Activated naive CD8-positive, alpha-beta T cell treated with anti-CD3 and anti-CD28 coated beads, Interleukin-2, amount 50 U/mL, for 24 hours (primary cell): ENCODE data around the gene TSPAN2.

Experiments
- ATAC-seq: fragments of 150-1000 bp; cut with Tn5 transposase; one replicate; pipeline ENCODE4 v1.10.0; 2021
- DNase-seq: peaks from one replicate; pipeline ENCODE4 v3.0.0; 2021
- H3K27ac Mint-ChIP-seq: one replicate; pipeline ENCODE4 v1.8.0; 2021; ENCODE audit warnings: mild to moderate bottlenecking, mixed read lengths
- H3K27me3 Mint-ChIP-seq: one replicate; pipeline ENCODE4 v1.8.0; 2021; ENCODE audit warnings: mixed read lengths
- H3K36me3 Mint-ChIP-seq: one replicate; pipeline ENCODE4 v1.8.0; 2021; ENCODE audit warnings: low read depth, mixed read lengths
- H3K4me1 Mint-ChIP-seq: one replicate; pipeline ENCODE4 v1.8.0; 2021; ENCODE audit warnings: mixed read lengths
- H3K4me3 Mint-ChIP-seq: one replicate; pipeline ENCODE4 v1.8.0; 2021; ENCODE audit warnings: mild to moderate bottlenecking, moderate library complexity, mixed read lengths
- H3K9me3 Mint-ChIP-seq: one replicate; pipeline ENCODE4 v1.8.0; 2021; ENCODE audit warnings: mixed read lengths

Gene TSPAN2

GRCh38 chr1:115089420-115090185 is at the start of gene TSPAN2:
Gene TSPAN2, minus strand, starts transcription at chr1:115089503. Its CDS starts 71 bp downstream, at chr1:115089432.
- peak; percentile 49 for DNase-seq
- peaks cover 4% of the 10 kb centered on the region for H3K9me3 Mint-ChIP-seq
- H3K4me1 Mint-ChIP-seq: peaks cover 39% of the 10 kb centered on the region
- peak; percentile 68 for ATAC-seq
- no peak within 1 kb of the TSS for H3K27ac Mint-ChIP-seq
- H3K4me3 Mint-ChIP-seq: peak within 1 kb of the TSS; percentile 78
- H3K36me3 Mint-ChIP-seq: no peaks in the 10 kb centered on the region
- H3K27me3 Mint-ChIP-seq: peaks cover 8% of the 10 kb centered on the region

DNA sequence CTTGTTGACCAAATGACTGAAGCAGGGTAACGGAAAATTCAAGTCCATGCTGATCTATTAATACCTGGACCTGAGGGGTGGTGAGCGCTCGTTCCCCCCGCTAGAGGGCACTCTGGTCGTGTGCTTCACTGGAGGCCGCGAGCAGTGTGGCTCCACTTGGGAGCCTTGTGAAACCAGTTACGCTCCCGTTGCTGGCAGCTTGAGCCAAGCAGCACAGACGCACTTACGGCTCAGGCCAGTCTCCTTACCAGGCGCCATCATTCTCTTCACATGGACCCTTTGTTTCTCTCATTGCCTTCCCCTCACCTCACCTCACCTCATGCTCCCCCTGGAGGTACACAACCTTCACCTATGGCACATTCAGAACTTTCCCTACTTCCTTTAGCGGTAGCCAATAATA is 49.7 kb upstream of the TSPAN2 start:
- DNase-seq (peak; percentile 67), ATAC-seq (peak; percentile 81)
- no peaks in the 10 kb centered on the region for H3K9me3 Mint-ChIP-seq
- H3K27me3 Mint-ChIP-seq: peaks cover 23% of the 10 kb centered on the region
- H3K4me1 Mint-ChIP-seq: peaks cover 4% of the 10 kb centered on the region
- peak overlapping the region; percentile 42 for H3K4me3 Mint-ChIP-seq
- H3K36me3 Mint-ChIP-seq: no peaks in the 10 kb centered on the region
- no peak overlapping the region for H3K27ac Mint-ChIP-seq

DNA sequence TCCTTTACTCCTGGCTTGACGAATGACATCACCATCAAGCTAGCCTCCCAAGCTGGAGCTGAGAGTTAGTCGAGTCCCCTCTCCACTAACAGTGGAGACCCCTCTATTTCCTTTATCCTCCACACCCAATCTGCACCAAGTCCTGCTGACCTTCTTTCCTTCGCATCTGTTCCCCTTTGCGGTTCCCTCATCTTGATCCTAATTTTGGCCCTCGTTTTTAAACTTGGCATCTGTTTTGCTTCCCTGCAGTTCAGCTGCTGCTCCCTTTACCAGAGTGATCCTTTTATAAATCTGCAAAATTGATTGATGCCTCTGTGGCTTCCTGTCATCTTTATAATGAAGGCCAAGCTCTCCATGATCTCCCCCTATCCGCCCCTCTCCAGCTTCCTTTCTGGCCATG is 49.0 kb upstream of the TSPAN2 start:
- Mint-ChIP-seq H3K4me3 (no peak overlapping the region), H3K27me3 (peaks cover 23% of the 10 kb centered on the region)
- no peak for ATAC-seq

DNA sequence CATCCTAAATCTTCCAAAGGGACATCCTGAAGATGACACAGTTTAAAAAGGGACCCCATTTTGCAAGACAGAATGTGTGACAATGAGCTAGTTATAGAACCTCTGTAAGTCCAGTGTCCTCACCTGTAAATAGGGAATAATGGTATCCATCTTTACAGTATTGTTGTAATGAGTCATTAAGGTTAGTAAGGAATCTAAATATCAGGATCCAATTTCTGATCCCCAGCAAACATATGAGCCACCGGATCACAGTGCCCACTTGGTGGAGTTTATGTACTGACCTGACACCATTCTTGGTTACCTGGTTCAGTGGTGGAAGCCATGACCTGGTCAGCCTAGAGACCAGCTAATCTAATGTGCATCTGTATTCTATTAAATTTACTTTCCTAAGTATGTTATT is 47.9 kb upstream of the TSPAN2 start:
- no peak overlapping the region for H3K27ac Mint-ChIP-seq
- ATAC-seq (no peak), DNase-seq (no peak)
- H3K36me3 Mint-ChIP-seq: no peaks in the 10 kb centered on the region
- H3K9me3 Mint-ChIP-seq: no peaks in the 10 kb centered on the region
- peaks cover 4% of the 10 kb centered on the region for H3K4me1 Mint-ChIP-seq
- H3K27me3 Mint-ChIP-seq: peaks cover 20% of the 10 kb centered on the region
- no peak overlapping the region for H3K4me3 Mint-ChIP-seq

More for the DNA sequence above, 49.0 kb upstream of the TSPAN2 start:
- no peaks in the 10 kb centered on the region for H3K9me3 Mint-ChIP-seq
- no peaks in the 10 kb centered on the region for H3K36me3 Mint-ChIP-seq
- no peak for DNase-seq
- H3K4me1 Mint-ChIP-seq: peaks cover 4% of the 10 kb centered on the region
- no peak overlapping the region for H3K27ac Mint-ChIP-seq

DNA sequence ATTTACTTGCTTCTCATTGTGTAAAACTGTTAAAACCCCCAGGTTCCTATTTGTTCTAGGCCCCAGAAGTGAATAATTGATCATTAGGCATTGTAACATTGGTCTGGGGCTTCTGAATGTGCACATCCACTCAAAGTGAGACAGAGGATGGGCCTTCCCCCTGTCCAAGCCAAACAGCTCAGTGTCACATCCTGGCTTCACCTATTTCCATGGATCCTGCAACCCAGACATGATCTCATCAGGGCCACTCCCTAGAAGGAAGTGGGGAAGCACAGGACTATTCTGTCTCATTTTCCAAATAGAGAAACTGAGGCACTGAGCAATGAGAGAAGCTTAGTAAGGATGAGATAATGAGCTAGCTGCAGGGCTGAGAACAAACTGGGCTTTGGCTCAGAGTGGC is 47.4 kb upstream of the TSPAN2 start:
- Mint-ChIP-seq H3K27ac (no peak overlapping the region), H3K36me3 (no peaks in the 10 kb centered on the region), H3K9me3 (no peaks in the 10 kb centered on the region), H3K4me1 (peaks cover 4% of the 10 kb centered on the region), H3K4me3 (no peak overlapping the region), H3K27me3 (peaks cover 20% of the 10 kb centered on the region)
- ATAC-seq (no peak), DNase-seq (no peak)

DNA sequence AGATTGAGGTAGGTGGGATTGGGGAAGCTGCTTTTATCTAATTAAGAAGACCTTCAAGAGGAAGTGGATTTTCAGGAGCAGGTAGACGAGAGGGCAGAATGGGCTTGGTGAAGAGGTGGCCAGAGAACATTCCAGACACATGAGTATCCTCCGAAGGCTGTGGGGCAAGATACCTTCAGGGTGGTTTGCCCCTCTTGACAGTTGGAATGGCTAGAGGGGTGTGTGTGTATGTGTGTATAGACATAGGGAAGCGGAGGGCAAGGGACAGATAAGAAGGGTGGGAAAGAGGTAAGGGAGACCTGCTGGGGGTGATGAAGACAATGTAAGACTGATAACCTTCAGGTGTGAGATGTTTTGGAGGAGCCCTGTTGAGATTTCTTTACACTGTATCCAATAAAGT is 46.8 kb upstream of the TSPAN2 start:
- H3K27ac Mint-ChIP-seq: no peak overlapping the region
- H3K4me1 Mint-ChIP-seq: peaks cover 4% of the 10 kb centered on the region
- peaks cover 20% of the 10 kb centered on the region for H3K27me3 Mint-ChIP-seq
- H3K36me3 Mint-ChIP-seq: no peaks in the 10 kb centered on the region
- H3K4me3 Mint-ChIP-seq: no peak overlapping the region
- no peak for DNase-seq
- no peaks in the 10 kb centered on the region for H3K9me3 Mint-ChIP-seq
- no peak for ATAC-seq

DNA sequence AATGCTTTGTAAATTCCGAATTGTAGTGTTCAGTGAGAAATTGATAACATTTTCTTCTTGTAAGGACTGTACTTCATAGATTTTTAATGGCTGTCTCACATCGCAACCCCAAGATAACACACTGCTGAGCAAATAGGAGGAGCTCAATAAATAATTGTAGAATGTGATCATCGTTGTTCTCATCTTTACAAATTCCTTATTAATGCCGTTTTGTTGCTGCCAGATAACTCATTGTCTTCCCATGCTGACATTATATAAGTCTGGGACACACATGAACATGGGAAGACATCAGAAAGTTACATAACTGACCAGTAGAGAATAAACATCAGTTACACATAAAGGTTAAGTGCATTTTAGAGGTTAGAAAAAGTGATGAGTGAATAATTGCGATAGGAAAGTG is 46.4 kb upstream of the TSPAN2 start:
- no peaks in the 10 kb centered on the region for H3K9me3 Mint-ChIP-seq
- DNase-seq (no peak), ATAC-seq (no peak)
- no peaks in the 10 kb centered on the region for H3K36me3 Mint-ChIP-seq
- H3K4me1 Mint-ChIP-seq: peaks cover 6% of the 10 kb centered on the region
- H3K27ac Mint-ChIP-seq: no peak overlapping the region
- H3K27me3 Mint-ChIP-seq: peaks cover 20% of the 10 kb centered on the region
- no peak overlapping the region for H3K4me3 Mint-ChIP-seq

DNA sequence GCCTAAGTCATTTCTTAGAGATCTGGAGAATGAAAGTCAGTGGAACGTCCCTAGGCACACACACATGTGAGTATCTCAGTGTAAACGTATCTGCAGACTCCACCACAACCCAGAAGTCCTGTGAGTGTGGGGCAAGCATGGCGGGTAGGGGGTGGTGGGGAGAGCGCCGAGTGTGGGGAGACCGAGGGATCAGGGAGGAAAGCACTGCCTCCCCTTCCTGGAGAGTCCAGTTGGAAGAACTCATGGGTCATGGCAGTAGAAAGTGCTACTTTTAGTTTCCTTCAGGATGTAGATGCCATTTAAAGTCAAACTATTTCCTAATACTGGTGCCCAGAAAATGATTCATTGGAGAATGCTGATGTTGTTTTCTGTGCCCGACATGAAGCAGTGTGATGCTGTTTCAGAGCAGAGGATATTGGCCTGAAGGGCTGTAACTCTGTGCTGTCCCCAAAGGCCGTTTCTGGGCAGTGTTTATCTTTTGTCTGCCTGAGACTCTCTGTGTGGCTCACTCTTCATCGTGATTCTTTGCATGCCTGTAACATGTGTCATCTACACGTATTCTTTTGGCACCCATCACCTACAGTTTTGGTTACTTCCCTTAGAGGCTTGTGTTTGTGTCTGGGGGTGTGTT is 45.7 kb upstream of the TSPAN2 start:
- no peak for DNase-seq
- Mint-ChIP-seq H3K4me1 (peaks cover 7% of the 10 kb centered on the region), H3K27ac (no peak overlapping the region)

GRCh38 chr1:115134231-115134630 is 44.9 kb upstream of the TSPAN2 start:
- H3K27me3 Mint-ChIP-seq: peaks cover 13% of the 10 kb centered on the region
- ATAC-seq (no peak), DNase-seq (no peak)
- H3K9me3 Mint-ChIP-seq: no peaks in the 10 kb centered on the region
- H3K4me3 Mint-ChIP-seq: no peak overlapping the region
- H3K4me1 Mint-ChIP-seq: peaks cover 7% of the 10 kb centered on the region
- no peak overlapping the region for H3K27ac Mint-ChIP-seq
- H3K36me3 Mint-ChIP-seq: no peaks in the 10 kb centered on the region

More for the DNA sequence above, 45.7 kb upstream of the TSPAN2 start:
- H3K36me3 Mint-ChIP-seq: no peaks in the 10 kb centered on the region
- ATAC-seq: no peak
- H3K4me3 Mint-ChIP-seq: no peak overlapping the region
- H3K27me3 Mint-ChIP-seq: peaks cover 17% of the 10 kb centered on the region
- H3K9me3 Mint-ChIP-seq: no peaks in the 10 kb centered on the region

GRCh38 chr1:115133440-115133839 is 44.1 kb upstream of the TSPAN2 start:
- DNase-seq (no peak), ATAC-seq (no peak)
- Mint-ChIP-seq H3K9me3 (no peaks in the 10 kb centered on the region), H3K27ac (no peak overlapping the region), H3K27me3 (peaks cover 7% of the 10 kb centered on the region), H3K4me1 (peaks cover 3% of the 10 kb centered on the region), H3K36me3 (no peaks in the 10 kb centered on the region), H3K4me3 (no peak overlapping the region)

GRCh38 chr1:115130786-115131185 is 41.5 kb upstream of the TSPAN2 start:
- Mint-ChIP-seq H3K4me1 (peaks cover 11% of the 10 kb centered on the region), H3K27me3 (no peaks in the 10 kb centered on the region), H3K27ac (no peak overlapping the region), H3K36me3 (no peaks in the 10 kb centered on the region), H3K9me3 (no peaks in the 10 kb centered on the region), H3K4me3 (no peak overlapping the region)
- ATAC-seq (no peak), DNase-seq (no peak)

DNA sequence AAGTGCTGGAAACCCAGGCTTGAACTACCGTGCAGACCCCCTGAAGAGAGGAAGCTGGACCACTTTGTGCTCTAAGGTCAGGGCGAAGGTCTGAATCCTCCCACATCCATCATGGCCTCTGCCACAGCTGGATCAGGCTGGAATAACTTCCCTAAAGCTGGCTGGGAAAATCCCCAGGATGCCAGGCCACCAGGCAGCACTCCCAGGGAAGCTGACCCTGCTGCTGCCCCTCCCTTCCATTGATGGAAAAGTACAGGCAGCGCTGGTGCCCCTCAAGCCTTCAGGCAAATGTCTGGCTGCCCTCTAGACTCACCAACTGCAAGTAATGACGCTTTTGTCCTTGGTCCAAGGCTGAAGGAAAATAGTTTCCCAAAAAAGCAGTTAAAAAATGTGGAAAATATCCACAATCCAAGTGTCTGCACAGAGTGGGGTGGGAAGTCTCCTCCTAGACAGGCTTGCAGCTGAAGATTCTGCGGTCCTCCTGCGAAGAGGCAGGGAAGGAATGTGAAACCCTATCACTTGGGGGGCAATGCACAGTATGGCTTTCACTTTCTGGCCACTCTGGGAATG is 39.9 kb upstream of the TSPAN2 start:
- DNase-seq: no peak
- ATAC-seq: no peak
- Mint-ChIP-seq H3K4me1 (peaks cover 11% of the 10 kb centered on the region), H3K9me3 (peaks cover 6% of the 10 kb centered on the region), H3K27me3 (peaks cover 3% of the 10 kb centered on the region), H3K4me3 (no peak overlapping the region), H3K27ac (no peak overlapping the region), H3K36me3 (peaks cover 2% of the 10 kb centered on the region)

- Mint-ChIP-seq H3K9me3 (peaks cover 16% of the 10 kb centered on the region), H3K36me3 (peaks cover 4% of the 10 kb centered on the region), H3K27ac (peak overlapping the region; percentile 10), H3K4me1 (peaks cover 11% of the 10 kb centered on the region), H3K4me3 (no peak overlapping the region), H3K27me3 (peaks cover 8% of the 10 kb centered on the region)
- ATAC-seq (peak; percentile 33), DNase-seq (no peak)
These were observed 38.2 kb upstream of the TSPAN2 start for GRCh38 chr1:115127539-115127938.

DNA sequence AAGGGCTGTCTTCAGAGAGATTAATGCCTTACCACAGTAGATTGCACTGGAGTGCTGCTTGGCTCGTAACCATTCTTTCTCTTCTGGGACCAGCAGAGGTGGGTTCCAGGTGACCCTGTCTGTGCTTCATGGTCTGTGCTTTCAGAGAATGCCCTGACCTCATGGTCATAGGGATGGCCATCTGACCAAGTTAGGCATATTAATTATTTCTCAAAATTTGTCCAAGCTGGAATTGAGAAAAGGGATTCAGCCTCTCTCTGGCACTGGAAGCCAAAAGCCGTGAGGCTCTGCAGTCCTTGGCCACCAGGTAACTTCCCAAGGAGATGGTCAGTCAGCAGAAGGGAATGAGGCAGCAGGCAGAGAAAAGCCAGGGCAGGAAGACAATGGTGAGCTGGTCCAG is 37.2 kb upstream of the TSPAN2 start:
- no peak for ATAC-seq

GRCh38 chr1:115123116-115123515 is 33.8 kb upstream of the TSPAN2 start:
- Mint-ChIP-seq H3K9me3 (peaks cover 36% of the 10 kb centered on the region), H3K4me3 (no peak overlapping the region), H3K27me3 (peaks cover 17% of the 10 kb centered on the region), H3K27ac (no peak overlapping the region), H3K36me3 (peaks cover 10% of the 10 kb centered on the region), H3K4me1 (peaks cover 7% of the 10 kb centered on the region)
- DNase-seq (no peak), ATAC-seq (no peak)

More for the DNA sequence above, 37.2 kb upstream of the TSPAN2 start:
- H3K4me3 Mint-ChIP-seq: no peak overlapping the region
- H3K27me3 Mint-ChIP-seq: peaks cover 13% of the 10 kb centered on the region
- peaks cover 10% of the 10 kb centered on the region for H3K36me3 Mint-ChIP-seq
- no peak overlapping the region for H3K27ac Mint-ChIP-seq
- H3K9me3 Mint-ChIP-seq: peaks cover 24% of the 10 kb centered on the region
- DNase-seq: no peak
- H3K4me1 Mint-ChIP-seq: peaks cover 11% of the 10 kb centered on the region
